GM20431 (cell line): ENCODE data around the gene OR2L3.
"Not testable (repeated sequence)": the region's sequence is repeated elsewhere in the genome, so short reads cannot be mapped to it uniquely, and the experiment has no call there.

Experiments used
- in situ Hi-C: fragments of 300-500 bp; cut with MseI, MboI; formaldehyde crosslinking; loops from one replicate; pipeline ENCODE4 v1.15.0; 2020; ENCODE audit warnings: low sequenced_read_pairs; ENCODE audit not compliant: unreplicated experiment

Gene OR2L3, protein sequence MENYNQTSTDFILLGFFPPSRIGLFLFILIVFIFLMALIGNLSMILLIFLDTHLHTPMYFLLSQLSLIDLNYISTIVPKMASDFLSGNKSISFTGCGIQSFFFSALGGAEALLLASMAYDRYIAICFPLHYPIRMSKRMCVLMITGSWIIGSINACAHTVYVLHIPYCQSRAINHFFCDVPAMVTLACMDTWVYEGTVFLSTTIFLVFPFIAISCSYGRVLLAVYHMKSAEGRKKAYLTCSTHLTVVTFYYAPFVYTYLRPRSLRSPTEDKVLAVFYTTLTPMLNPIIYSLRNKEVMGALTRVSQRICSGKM

DNA sequence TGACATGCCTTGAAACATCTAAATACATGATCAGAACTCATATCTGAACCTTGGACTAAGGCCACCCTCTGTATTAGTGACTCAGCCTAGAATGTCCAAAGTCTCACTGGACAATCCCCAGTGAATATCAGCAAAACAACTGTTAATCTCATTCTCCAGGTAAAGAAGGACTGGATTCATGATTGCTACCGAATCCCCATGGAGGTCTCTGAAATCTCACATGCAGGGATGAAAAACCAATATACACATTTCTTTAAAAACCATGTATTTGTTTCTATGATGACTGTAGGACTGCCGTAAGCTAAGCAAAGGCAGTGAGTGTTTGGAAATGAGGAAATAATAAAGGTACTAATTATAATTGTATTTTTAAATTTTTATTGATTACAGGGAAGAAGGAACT, at the start of gene OR2L3:
OR2L3 (plus strand) TSS at position 301 of the 400 bp plus-strand sequence. CDS start 13,846 bp downstream, outside the sequence.
- in situ Hi-C loops, result no loop called here

DNA sequence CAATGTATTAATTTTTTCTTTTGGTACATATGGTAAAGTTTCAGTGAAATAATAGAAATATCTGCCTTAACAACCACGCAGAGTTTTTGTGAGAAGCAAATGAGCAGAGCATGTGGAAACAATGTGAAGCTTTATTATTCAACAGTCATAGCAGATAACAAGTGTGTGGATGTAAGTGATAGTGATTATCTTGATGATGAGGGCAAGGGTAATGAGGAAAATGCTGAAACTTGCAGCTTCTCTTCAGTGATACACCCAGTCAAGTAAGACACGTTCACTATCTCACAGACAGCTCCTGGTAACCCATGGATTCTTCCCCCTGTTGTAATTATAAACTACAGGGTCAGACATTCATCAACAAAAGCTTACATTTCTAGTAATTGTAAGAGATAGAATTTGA, 47.8 kb upstream of the OR2L3 start:
- in situ Hi-C loops, result no loop called here

DNA sequence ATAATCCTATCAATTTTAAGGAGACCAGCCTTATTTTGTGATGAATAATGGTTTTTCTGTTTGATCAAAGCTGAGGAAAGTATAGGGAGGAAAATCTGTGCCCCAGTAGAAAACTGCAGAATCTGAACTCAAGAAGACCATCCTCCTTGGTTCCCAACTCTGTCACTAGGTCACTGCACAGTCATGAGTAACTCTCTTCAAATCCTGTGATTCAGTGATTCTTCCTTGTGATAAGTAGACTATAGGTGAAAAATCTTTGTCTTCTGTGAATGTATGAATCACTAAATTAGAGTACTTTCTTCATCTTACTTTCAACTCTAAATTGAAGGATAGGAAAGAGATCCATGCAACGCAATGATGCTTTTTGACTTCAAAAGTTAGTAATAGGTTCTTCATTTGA, 46.5 kb upstream of the OR2L3 start:
- in situ Hi-C loops, result no loop called here

DNA sequence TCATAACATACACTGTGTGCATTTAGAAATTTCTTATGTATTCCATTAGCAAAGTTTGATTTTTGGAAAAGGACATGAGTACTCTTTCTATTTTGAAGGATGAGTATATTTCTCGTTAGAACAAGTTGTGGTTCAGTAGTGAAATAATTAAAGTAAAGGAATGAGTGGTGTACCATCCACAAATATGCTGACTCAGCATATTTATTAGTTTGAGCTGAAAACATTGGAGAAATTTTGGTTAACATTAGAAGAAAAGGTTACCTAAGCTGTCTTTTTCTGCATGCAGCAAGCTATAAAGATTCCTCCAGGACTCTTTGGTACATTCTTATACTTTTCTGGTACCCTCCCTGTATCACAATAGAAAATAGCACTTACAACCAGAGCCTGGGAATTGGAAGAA, 38.9 kb upstream of the OR2L3 start:
- in situ Hi-C loops, result no loop called here

DNA sequence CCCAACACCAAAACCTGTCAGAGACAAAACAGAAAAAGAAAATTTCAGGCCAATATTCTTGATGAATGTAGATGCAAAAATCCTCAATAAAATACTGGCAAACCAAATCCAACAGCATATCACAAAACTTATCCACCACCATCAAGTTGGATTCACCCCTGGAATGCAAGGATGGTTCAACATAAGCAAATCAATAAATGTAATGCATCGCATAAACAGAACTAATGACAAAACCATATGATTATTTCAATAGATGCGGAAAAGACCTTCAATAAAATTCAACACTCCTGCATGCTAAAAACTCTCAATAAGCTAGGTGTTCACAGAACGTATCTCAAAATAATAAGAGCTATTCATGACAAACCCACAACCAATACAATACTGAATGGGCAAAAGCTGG, 37.0 kb upstream of the OR2L3 start:
- in situ Hi-C loops, result no loop called here

DNA sequence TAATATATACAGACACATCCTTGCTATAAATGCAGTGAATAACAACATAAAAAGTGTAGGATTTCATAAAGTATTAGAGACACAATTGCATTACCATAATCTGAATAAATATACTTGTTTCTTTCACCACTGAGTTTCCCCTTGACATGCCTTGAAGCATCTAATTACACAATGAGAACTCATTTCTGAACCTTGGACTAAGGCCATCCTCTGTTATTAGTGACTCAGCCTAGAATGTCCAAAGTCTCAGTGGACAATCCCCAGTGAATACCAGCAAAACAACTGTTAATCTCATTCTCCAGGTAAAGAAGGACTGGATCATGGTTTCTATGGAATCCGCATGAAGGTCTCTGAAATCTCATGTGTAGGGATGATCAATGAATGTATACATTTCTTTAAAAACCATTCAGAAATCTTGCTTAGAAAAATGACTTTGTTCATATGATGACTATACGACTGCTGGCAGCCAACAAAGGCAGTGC, 33.4 kb upstream of the OR2L3 start, which contains the start of gene OR2L5:
OR2L5 (plus strand) TSS at position 432 of the 482 bp plus-strand sequence. CDS start 8,288 bp downstream, outside the sequence.
- in situ Hi-C loops, result no loop called here

DNA sequence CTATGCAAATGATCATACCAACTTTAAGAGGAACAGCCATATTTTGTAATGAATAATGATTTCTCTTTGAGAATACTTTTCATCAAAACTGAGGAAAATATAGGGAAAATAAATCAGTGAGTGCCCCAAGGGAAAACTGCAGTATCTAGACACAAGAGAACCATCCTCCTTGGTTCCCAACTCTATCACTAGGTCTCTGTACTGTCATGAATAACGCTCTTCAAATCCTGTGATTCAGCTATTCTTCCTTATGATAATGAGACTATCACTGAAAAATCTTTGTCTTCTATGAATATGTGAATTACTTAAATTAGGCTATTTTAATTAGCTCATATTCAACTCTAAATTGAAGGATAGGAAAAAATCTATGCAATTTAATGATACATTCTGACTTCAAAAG, 30.8 kb upstream of the OR2L3 start:
- in situ Hi-C loops, result no loop called here

DNA sequence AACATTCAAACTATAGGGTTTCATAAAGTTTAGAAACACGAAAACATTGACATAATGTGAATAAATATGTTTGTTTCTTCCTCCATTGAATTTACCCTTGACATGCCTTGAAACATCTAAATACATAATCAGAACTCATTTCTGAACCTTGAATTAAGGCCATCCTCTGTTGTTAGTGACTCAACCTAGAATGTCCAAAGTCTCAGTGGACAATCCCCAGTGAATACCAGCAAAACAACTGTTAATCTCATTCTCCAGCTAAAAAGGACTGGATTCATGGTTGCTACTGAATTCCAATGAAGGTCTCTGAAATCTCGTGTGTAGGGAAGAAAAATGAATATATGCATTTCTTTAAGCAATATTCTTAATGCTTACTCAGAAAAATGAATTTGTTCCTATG, 16.9 kb upstream of the OR2L3 start, which contains the start of gene OR2L2:
OR2L2 (plus strand) TSS at position 301 of the 400 bp plus-strand sequence. CDS start 8,198 bp downstream, outside the sequence.
- in situ Hi-C loops, result no loop called here

DNA sequence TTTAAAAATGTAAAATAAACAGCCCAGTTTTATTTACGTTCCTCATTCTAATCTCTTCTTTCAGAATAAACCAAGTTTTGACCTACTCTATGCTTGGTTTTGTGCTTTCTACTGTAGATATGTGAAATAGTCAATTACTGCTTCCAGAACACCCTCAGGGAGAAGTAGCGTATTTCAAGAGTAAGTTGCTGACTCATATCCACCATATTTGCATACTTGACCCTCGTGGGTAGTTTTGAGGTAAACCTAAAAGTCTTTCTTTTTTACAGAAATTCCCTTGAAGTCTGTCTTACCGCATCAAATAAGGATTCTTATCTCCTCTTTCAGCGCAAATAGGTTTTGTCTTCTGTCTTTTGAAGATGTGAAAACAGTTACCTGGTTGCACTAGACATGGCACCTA, 1.4 kb upstream of the OR2L3 start:
- in situ Hi-C loops, result no loop called here

DNA sequence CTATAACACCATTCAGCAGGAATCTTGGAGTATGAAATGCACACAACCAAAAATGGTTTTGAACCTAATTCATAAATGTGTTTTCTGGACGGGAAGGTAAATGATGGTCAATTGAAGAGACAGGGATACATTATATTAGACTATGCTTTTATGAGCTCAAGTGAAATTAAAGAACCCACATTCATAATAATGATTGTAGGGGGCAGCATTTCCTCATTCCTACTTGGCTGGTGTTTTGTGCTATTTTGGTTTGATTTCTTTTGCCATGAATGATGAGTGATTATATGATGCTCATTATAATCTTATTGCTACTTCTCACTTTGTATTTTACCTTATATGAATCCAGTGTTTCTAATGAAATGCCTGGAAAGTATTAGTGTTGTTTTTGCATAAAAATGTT, 372 bp downstream of the OR2L3 start:
- in situ Hi-C loops, result no loop called here

DNA sequence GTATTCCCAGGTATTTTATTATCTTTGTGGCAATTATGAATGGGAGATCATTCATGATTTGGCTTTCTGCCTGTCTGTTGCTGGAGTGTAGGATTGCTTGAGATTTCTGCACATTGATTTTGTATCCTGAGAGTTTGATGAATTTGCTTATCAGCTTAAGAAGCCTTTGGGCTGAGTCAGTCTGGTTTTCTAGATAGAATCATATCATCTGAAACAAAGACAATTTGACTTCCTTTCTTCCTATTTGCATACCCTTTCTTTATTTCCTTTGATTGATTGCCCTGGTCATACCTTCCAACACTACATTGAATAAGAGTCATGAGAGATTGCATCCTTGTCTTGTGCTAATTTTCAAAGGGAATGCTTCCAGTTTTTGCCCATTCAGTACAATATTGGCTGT, 8.0 kb downstream of the OR2L3 start:
- in situ Hi-C loops, result no loop called here

DNA sequence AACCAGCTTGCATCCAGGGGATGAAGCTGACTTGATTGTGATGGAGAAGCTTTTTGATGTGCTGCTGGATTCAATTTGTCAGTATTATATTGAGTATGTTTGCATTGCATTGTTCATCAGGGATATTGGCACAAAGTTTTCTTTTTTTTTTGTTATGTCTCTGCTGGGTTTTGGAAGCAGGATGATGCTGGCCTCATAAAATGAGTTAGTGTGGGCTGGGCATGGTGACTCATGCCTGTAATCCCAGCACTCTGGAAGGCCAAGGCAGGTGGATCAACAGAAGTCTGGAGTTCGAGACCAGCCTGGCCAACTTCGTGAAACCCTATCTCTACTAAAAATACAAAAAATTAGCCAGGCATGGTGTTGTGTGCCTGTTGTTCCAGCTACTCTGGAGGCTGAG, 8.6 kb downstream of the OR2L3 start:
- in situ Hi-C loops, result no loop called here

DNA sequence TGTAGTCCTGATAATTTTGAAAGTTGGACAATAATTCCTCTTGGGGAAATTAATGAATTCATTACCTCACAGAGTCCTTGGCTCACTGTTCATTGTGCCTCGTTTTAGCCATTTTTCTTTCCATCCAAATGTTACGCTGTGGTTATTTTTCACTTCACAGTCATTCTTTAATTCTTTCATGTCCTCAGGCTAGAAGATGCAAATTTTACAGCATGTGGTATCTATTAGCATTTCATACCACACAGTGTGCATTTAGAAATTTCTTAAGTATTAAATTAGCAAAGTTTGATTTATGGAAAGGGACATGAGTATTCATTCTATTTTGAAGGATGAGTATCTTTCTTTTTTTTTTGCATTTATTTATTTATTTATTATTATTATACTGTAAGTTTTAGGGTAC, 18.4 kb downstream of the OR2L3 start:
- in situ Hi-C loops, result no loop called here

DNA sequence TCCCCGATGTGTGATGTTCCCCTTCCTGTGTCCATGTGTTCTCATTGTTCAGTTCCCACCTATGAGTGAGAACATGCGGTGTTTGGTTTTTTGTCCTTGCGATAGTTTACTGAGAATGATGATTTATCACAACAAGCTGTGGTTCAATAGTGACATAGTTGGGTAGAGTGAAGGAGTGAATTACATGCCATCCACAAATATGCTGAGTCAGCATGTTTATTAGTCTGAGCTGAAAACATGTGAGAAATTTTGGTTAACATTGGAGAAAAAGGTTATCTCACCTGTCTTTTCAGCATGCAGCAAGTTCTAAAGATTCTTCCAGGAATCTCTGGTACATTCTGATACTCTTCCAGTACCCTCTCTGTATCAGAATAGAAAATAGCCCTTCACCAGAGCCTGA, 19.0 kb downstream of the OR2L3 start:
- in situ Hi-C loops, result no loop called here

DNA sequence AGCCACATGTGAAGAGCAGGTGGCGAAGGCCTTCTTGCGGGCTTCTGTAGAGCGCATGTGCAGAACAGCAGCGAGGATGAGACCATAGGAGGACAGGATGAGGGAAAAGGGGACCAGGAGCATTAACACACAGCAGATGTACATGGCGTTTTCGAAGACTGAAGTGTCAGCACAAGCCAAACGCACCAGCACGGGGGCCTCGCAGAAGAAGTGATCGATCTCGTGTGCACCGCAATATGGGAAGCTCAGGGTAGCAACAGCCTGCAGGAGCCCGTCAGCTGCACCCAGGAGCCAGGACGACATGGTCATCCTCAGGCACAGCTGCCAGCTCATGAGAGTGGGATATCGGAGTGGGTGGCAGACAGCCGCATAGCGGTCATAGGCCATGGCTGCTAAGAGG, 37.2 kb downstream of the OR2L3 start:
- in situ Hi-C loops, result not testable (repeated sequence)

DNA sequence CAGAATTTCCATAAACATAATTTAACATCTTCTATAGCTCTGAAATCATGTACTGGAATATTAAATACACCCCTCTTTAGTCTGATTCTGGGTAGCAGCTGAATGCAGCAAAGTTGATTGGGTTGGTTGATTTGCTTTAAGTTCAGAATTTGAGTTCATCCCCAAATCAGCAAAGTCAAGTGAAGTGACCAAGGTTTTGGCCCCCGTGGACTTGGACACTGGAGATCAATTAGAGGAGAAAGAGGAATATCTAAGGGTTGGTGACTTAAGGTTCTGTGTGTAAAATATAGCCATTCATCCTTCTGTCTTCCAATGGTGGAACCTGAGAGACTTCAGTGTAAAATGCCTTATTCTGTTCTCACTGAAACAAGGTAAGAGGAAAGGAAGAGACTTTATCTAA, 48.2 kb downstream of the OR2L3 start, which contains the start of gene OR2L13:
OR2L13 (plus strand) TSS at position 301 of the 400 bp plus-strand sequence. CDS start 4,192 bp downstream, outside the sequence.
- in situ Hi-C loops, result no loop called here

DNA sequence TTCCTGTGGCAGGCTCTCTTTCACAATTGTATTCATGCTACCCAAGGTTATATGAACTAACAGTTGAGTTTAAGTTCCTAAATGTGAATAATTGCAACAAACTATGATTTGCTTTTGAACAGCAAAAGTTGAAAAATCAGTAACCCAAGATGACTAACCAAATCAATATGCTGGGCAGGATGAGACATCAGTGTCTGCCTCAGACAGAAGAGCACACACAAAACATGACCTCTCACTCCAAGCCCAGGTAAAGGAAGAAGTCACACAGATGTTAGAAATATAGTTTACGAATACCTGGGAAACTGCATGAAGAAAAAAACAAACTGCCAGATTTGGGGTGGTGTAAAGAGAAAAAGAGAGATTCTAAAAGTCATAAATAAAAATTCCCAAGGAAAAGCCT, 51.9 kb downstream of the OR2L3 start:
- in situ Hi-C loops, result no loop called here

DNA sequence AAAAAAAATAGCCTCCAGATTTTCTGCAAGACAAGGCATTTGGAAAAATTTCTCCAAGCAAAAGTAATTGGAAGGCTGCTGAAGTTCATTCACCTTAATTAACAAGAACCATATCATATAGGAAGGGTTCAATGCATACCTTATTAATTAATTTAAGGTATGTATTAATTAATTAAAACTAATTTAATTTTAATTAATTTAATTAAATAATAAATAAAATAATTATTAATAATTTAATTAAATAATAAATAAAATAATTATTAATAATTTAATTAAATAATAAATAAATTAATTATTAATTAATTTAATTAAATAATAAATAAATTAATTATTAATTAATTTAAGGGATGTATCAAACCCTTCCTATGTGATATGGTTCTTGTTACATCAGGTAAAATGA, 56.2 kb downstream of the OR2L3 start:
- in situ Hi-C loops, result no loop called here

DNA sequence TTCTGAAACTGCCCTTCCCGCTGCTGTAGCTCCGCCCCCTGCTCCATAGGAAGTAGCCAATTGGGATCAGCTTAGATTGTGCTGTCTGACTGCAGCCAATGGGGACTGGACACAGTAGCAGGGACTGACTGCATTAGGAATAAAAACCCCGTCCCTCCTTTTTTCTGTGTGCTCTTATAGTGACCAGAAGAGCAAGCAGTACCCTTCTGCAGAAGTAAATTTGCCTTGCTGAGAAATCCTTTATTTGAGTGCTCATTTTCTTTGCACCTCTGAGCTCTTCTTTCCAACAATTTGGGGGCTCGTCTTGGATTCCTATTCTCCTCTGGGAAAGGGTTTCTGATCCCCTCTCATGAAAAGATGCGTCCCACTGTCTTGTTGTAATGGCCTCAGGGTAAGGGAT, 64.5 kb downstream of the OR2L3 start:
- in situ Hi-C loops, result no loop called here
